Measurements from ENCODE around the gene PALMD. TPM values are rescaled to one million over a fixed set of nuclear protein-coding genes. Genes with fewer than 3 reads are reported as not detected.

PALMD gene
- total and polyA plus RNA-seq, 9 donors, result 75.7 to 104 (median 93.8) TPM

DNA sequence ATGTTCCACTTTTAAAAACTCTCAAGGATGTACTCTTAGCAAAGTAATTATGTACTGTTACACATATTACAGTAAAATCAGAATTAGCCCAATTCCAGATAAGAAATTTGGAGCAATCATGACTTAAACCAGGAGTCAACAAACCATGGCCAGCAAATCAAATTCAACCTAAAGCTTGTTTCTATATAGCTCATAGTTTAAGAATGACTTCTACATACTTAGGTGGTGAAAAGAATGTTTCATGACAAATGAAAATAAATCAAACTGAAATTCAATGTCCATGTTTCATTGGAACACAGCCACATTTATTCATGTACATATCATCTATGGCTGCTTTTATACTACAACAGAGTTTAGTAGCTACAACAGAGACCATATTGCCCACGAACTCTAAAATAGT is 85.5 kb downstream of the PALMD start:
- no peak overlapping the region for H3K4me3 ChIP-seq (ENCODE audit: low read length)
- H3K27me3 ChIP-seq (ENCODE audit: control insufficient read depth, insufficient read depth, low read length), result no peaks in the 10 kb centered on the region
- no peaks in the 10 kb centered on the region for H3K36me3 ChIP-seq (ENCODE audit: control insufficient read depth, insufficient read depth, low read length)
- DNase-seq, result no peak
- H3K4me1 ChIP-seq (ENCODE audit: control insufficient read depth, insufficient read depth, low read length), result no peaks in the 10 kb centered on the region
- no peak overlapping the region for H3K27ac ChIP-seq (ENCODE audit: low read length)
- no peaks in the 10 kb centered on the region for H3K9me3 ChIP-seq (replicated peaks; ENCODE audit: control insufficient read depth, low read depth, low read length)
- WGBS (ENCODE audit: insufficient coverage), result no CpG with 5 or more reads among the region's 1 CpG

DNA sequence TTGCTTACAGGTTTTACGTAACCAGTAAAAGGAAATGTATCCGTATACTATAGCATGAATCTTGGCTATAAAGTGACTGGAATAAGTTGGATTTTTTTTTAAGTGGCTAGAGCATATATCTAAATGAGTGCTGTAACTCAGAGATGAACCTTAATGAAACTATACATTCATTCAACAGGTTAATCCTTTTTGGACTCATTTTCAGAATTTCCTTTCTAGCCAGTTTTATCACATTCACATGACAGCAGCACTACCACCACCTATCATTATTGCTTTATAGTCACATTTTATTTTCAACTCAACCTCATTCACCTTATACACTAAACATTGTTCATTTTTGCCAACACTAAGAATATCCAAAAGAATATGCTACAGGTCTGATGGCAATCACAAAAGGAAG is 89.9 kb downstream of the PALMD start:
- Histone ChIP-seq H3K36me3 (ENCODE audit: control insufficient read depth, insufficient read depth, low read length) (no peaks in the 10 kb centered on the region), H3K4me3 (ENCODE audit: low read length) (no peak overlapping the region), H3K27ac (ENCODE audit: low read length) (no peak overlapping the region), H3K9me3 (replicated peaks; ENCODE audit: control insufficient read depth, low read depth, low read length) (no peaks in the 10 kb centered on the region), H3K27me3 (ENCODE audit: control insufficient read depth, insufficient read depth, low read length) (no peaks in the 10 kb centered on the region), H3K4me1 (ENCODE audit: control insufficient read depth, insufficient read depth, low read length) (no peaks in the 10 kb centered on the region)
- no peak for DNase-seq
- no CpG with 5 or more reads among the region's 2 CpGs for WGBS (ENCODE audit: insufficient coverage)

DNA sequence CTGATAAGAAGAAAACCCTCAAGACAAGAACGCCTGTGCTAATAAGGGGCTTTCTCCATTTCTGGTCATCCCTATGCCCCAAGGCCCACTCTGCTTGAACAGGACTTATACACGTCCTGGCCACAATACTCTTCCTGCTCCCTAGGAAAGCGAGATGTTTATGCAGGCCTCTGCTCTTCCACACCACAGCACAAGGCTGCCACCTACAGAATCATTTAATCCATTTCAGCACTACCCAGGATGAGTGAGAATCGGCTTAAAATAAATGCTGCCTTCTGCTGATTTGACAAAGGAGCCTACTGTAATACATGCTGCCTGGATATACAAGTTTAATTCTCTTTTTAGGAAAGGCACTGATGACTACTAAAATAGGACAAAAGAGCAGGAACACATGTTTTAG is 91.1 kb downstream of the PALMD start:
- Histone ChIP-seq H3K4me3 (ENCODE audit: low read length) (no peak overlapping the region), H3K27me3 (ENCODE audit: control insufficient read depth, insufficient read depth, low read length) (no peaks in the 10 kb centered on the region), H3K27ac (ENCODE audit: low read length) (no peak overlapping the region), H3K4me1 (ENCODE audit: control insufficient read depth, insufficient read depth, low read length) (no peaks in the 10 kb centered on the region), H3K9me3 (replicated peaks; ENCODE audit: control insufficient read depth, low read depth, low read length) (no peaks in the 10 kb centered on the region), H3K36me3 (ENCODE audit: control insufficient read depth, insufficient read depth, low read length) (peaks cover 3% of the 10 kb centered on the region)
- 43% methylated on average over 2 of the region's 4 CpGs for WGBS (ENCODE audit: insufficient coverage)
- peak; percentile 65 for DNase-seq

DNA sequence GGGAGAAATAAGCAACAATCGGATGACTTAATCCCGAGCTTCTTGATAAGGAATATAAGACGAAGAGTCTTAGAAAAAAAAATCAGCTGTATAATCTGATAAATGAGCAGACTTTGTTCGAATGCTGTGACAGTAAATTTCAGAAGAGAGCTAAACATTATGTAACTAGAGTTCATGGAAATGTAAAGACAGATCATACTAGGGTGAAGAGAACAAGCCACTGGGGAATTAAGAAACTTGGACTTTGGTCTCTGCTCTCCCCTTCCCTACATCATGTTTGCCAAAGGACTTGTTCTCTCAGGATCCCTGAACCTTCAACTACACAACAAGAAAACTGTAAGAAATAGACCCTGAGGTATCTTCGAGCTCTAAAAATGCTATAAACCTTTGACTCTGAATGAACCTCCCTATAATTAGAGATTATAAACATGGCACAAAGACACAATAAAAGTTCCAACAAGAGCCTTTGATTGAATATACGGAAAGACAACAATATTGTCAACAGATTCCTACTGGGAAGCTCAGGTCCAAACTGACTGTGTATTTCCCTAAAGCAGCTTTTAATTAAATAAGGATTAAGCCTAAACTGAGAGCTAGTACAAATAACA is 93.0 kb downstream of the PALMD start:
- 97% methylated on average over 3 of the region's 6 CpGs for WGBS (ENCODE audit: insufficient coverage)
- H3K27me3 ChIP-seq (ENCODE audit: control insufficient read depth, insufficient read depth, low read length), result no peaks in the 10 kb centered on the region
- no peaks in the 10 kb centered on the region for H3K9me3 ChIP-seq (replicated peaks; ENCODE audit: control insufficient read depth, low read depth, low read length)
- H3K27ac ChIP-seq (ENCODE audit: low read length), result no peak overlapping the region
- no peaks in the 10 kb centered on the region for H3K4me1 ChIP-seq (ENCODE audit: control insufficient read depth, insufficient read depth, low read length)
- H3K4me3 ChIP-seq (ENCODE audit: low read length), result no peak overlapping the region
- peaks cover 3% of the 10 kb centered on the region for H3K36me3 ChIP-seq (ENCODE audit: control insufficient read depth, insufficient read depth, low read length)
- no peak for DNase-seq

DNA sequence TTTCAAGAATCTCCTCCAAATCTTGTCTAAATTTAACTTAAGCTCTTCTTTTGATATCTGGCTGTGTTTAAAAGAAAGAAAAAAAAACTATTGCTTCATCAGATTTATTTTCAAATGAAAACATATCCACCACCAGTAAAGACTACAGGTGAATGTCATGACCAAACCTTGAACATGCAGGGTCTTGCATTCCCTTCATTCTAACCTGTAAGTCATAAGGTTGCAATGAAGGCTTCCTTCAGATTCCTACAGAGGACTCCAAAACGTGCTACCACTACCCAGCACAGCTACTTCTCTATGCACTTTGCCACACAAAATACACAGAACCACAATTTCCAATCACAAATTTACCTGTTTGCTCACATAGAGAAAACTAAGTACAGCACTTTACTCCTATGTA is 94.2 kb downstream of the PALMD start:
- Histone ChIP-seq H3K27ac (ENCODE audit: low read length) (no peak overlapping the region), H3K27me3 (ENCODE audit: control insufficient read depth, insufficient read depth, low read length) (no peaks in the 10 kb centered on the region), H3K9me3 (replicated peaks; ENCODE audit: control insufficient read depth, low read depth, low read length) (no peaks in the 10 kb centered on the region), H3K4me1 (ENCODE audit: control insufficient read depth, insufficient read depth, low read length) (no peaks in the 10 kb centered on the region), H3K36me3 (ENCODE audit: control insufficient read depth, insufficient read depth, low read length) (peaks cover 3% of the 10 kb centered on the region), H3K4me3 (ENCODE audit: low read length) (no peak overlapping the region)
- 56% methylated on average over 1 of the region's 1 CpG for WGBS (ENCODE audit: insufficient coverage)
- no peak for DNase-seq

Other genes with a start within 250 kb of the PALMD start
- gene FRRS1, start 120.5 kb downstream of the PALMD start, total RNA-seq, result 4.8 TPM
- gene FRRS1, start 120.5 kb downstream of the PALMD start, polyA plus RNA-seq (ENCODE audit: insufficient read depth in 1 of 8, insufficient read length in 8 of 8, low replicate concordance in 1 of 8), result 1 to 10 TPM; 2.5 to 6.5 (median 3.6) TPM
- gene AGL, start 204.2 kb downstream of the PALMD start, total RNA-seq, result 229 TPM
- gene AGL, start 204.2 kb downstream of the PALMD start, polyA plus RNA-seq (ENCODE audit: insufficient read depth in 1 of 8, insufficient read length in 8 of 8, low replicate concordance in 1 of 8), result 100 to 1,000 TPM; 101 to 280 (median 188) TPM